ENCODE data around the gene TNPO1.

- no peak for TF ChIP-seq SCMH1 (CRISPR knock-in tag; IDR thresholded peaks at IDR 0.05; ENCODE audit: borderline replicate concordance)
- no peak for TF ChIP-seq TAF1 (CRISPR knock-in tag; IDR thresholded peaks at IDR 0.05)
- TF ChIP-seq PBX2 (CRISPR knock-in tag; IDR thresholded peaks at IDR 0.05), result no peak
- no peak for TF ChIP-seq RBM39 (IDR thresholded peaks at IDR 0.05; ENCODE audit: low read depth, low read length, poor library complexity, severe bottlenecking)
- TF ChIP-seq CTCF (CRISPR knock-in tag; IDR thresholded peaks at IDR 0.05), result no peak
These were observed 106.0 kb downstream of the TNPO1 start for GRCh38 chr5:72922422-72922821.
